Measurements from ENCODE around the gene NPM3.

The NPM3 gene

GRCh38 chr10:101758858-101759257, 24.4 kb downstream of the NPM3 start:
- DNase-seq (ENCODE audit: low read depth), result no peak

- DNase-seq (ENCODE audit: low read depth), result no peak
Measured at GRCh38 chr10:101752241-101752640, 31.0 kb downstream of the NPM3 start.

- DNase-seq (ENCODE audit: low read depth), result no peak
Measured at GRCh38 chr10:101749047-101750016, 33.9 kb downstream of the NPM3 start.

- DNase-seq (ENCODE audit: low read depth), result no peak
Measured at GRCh38 chr10:101748496-101748895, 34.8 kb downstream of the NPM3 start.

- DNase-seq (ENCODE audit: low read depth), result no peak
Measured at GRCh38 chr10:101745074-101745696, 38.1 kb downstream of the NPM3 start.

- DNase-seq (ENCODE audit: low read depth), result no peak
Measured at GRCh38 chr10:101744267-101744666, 39.0 kb downstream of the NPM3 start.

- DNase-seq (ENCODE audit: low read depth), result no peak
Measured at GRCh38 chr10:101741938-101742337, 41.3 kb downstream of the NPM3 start.

- DNase-seq (ENCODE audit: low read depth), result no peak
Measured at GRCh38 chr10:101736666-101737065, 46.6 kb downstream of the NPM3 start.

GRCh38 chr10:101732096-101732495, 51.1 kb downstream of the NPM3 start:
- DNase-seq (ENCODE audit: low read depth), result no peak

Measured in GM04503 (cell line).